GM18517 (cell line): ENCODE measurements around the gene STX1A.
"Not testable (repeated sequence)": the region's sequence is repeated elsewhere in the genome, so short reads cannot be mapped to it uniquely, and the experiment has no call there.

Experiments
- ATAC-seq: cut with Tn5 transposase; IDR thresholded peaks from one replicate; pipeline ENCODE4 v1.9.1; 2021; ENCODE audit warnings: mild to moderate bottlenecking, moderate library complexity; ENCODE audit not compliant: unreplicated experiment

The STX1A gene

DNA sequence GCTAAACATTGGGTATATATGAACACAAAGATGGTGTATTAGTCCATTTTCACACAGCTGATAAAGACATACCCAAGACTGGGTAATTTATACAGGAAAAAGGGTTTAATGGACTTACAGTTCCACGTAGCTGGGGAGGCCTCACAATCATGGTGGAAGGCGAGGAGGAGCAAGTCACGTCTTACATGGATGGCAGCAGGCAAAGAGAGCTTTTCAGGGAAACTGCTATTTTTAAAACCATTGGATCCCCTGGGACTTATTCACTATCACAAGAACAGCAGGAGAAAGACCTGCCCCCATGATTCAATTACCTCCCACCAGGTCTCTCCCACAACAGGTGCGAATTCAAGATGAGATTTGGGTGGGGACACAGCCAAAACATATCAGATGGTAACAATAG lies 64.2 kb downstream of the STX1A start:
- not testable (repeated sequence) for ATAC-seq

DNA sequence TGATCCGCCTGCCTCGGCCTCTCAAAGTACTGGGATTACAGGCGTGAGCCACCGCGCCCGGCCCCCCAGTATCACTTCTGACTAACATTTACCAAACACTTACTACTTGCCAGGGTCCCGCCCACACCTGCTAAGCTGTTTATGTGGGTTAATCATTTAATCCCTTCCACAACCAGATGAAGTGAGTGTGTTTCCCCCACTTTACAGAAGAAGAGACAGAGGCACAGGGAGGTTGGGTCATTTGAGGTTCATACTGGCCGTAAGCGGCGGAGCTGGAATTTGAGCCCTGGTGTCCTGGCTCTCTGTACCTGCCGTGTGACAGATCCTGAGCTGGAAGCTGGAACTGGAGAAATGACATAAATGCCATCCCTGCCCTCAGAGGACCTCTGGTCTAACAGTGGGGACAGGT lies 66.9 kb downstream of the STX1A start:
- ATAC-seq, result no peak

DNA sequence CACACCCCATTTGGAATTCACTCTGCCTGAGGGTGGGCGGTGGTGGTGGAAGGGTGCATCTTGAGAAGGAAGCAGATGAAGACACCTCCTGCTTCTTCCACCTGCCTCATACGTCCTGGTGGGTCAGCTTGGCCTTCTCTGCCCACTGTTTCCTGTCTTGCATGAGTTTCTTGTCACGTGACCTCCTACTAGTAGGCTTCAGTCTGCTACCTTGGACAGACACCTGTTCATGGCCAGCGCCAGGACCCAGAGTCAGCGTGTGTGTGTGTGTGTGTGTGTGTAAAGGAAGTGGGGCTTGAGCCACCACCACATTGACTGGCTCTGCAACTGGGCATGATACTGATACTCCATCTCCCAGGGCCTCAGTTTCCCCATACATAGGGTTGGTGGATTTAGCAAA lies 68.9 kb downstream of the STX1A start:
- no peak for ATAC-seq

DNA sequence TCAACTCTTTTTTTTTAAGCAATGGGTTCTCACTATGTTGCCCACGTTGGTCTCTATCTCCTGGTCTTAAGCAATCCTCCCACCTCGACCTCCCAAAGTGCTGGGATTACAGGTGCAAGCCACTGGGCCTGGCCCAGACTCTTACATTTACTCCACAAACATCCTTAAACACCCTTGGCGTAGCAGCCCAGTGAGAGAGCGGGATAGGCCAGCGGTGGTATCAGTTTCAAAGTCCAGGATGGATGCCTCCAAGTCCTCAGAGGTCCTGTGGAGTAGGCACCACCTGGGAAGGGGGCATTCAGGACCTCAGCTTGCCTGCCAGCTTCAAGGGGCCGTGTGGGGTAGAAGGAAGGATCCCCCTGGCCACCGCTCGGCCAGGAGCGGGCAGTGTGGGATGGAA lies 69.9 kb downstream of the STX1A start:
- ATAC-seq, result no peak
